ENCODE measurements around the gene LCK.

Gene LCK

DNA sequence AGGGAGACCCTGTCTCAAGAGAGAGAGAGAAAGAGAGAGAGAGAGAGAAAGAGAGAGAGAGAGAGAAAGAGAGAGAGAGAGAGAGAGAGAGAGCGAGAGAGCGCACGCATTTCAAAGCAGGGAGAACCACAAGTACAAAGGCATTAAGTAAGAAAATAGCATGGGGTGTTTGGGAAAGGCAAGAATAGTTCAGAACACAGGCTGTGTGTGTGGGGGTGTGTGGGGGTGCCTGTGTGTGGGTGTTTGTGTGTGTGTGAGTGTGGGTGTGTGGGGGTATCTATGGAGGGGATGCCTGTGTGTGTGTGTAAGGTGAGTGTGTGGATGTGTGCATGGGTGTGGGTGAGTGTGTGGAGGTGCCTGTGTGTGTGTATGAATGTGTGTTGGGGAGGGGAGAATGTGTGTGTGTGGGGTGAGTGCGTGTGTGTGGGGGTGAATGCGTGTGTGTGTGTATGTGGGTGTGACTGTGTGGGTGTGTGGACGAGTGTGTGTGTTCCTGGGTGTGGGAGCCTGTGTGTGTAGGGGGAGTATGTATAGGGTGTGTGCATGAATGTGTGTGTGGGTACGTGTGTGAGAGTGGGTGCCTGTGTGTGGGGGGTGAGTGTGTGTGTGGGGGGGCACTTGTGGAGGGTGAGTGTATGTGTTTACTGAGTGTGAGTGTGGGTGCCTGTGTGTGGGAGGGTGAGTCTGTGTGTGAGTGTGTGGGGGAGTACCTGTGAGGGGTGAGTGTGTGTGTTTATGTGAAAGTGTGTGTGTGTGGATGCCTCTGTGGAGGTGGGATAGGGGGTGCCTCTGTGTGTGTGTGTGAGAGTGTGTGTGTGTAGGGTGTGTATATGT is 21.7 kb downstream of the LCK start (continued):
- TF ChIP-seq ZNF175 (tag by site-specific recombination; IDR thresholded peaks at IDR 0.05) (0 out of 2 replicates have a peak, but pooled peaks have one; percentile 13), ZNF549 (tag by site-specific recombination; IDR thresholded peaks at IDR 0.05) (no peak), ZNF292 (tag by site-specific recombination; IDR thresholded peaks at IDR 0.05; ENCODE audit: borderline replicate concordance, low read depth) (no peak), ZNF837 (tag by site-specific recombination; IDR thresholded peaks at IDR 0.05) (no peak), ZNF785 (tag by site-specific recombination; IDR thresholded peaks at IDR 0.05) (no peak), ZNF670 (tag by site-specific recombination; IDR thresholded peaks at IDR 0.05; ENCODE audit: low read depth) (no peak; the same call in 1 of the 2 replicates), GFI1B (tag by site-specific recombination; IDR thresholded peaks at IDR 0.05) (no peak), ZFP41 (tag by site-specific recombination; IDR thresholded peaks at IDR 0.05; ENCODE audit: borderline replicate concordance) (no peak), AEBP2 (tag by site-specific recombination; IDR thresholded peaks at IDR 0.05; ENCODE audit: borderline replicate concordance) (no peak), ZNF792 (tag by site-specific recombination; IDR thresholded peaks at IDR 0.05) (no peak), ZNF544 (tag by site-specific recombination; IDR thresholded peaks at IDR 0.05) (0 out of 2 replicates have a peak, but pooled peaks have one; percentile 53), HOXC10 (CRISPR knock-in tag; IDR thresholded peaks at IDR 0.05) (no peak), ZNF184 (tag by site-specific recombination; IDR thresholded peaks at IDR 0.05) (no peak), ZNF560 (tag by site-specific recombination; IDR thresholded peaks at IDR 0.05; ENCODE audit: borderline replicate concordance) (no peak), ZNF654 (tag by site-specific recombination; IDR thresholded peaks at IDR 0.05; ENCODE audit: low read depth) (no peak), ZNF571 (tag by site-specific recombination; IDR thresholded peaks at IDR 0.05) (no peak), ZNF585B (tag by site-specific recombination; IDR thresholded peaks at IDR 0.05) (no peak), ZBTB21 (tag by site-specific recombination; IDR thresholded peaks at IDR 0.05) (no peak), ZNF423 (tag by site-specific recombination; IDR thresholded peaks at IDR 0.05) (no peak), ZNF146 (tag by site-specific recombination; IDR thresholded peaks at IDR 0.05) (no peak), ZNF394 (tag by site-specific recombination; IDR thresholded peaks at IDR 0.05; ENCODE audit: borderline replicate concordance) (no peak), ZNF114 (tag by site-specific recombination; IDR thresholded peaks at IDR 0.05) (no peak), CTCF (tag by site-specific recombination; IDR thresholded peaks at IDR 0.05) (no peak)
- TF ChIP-seq, protein P1, sequence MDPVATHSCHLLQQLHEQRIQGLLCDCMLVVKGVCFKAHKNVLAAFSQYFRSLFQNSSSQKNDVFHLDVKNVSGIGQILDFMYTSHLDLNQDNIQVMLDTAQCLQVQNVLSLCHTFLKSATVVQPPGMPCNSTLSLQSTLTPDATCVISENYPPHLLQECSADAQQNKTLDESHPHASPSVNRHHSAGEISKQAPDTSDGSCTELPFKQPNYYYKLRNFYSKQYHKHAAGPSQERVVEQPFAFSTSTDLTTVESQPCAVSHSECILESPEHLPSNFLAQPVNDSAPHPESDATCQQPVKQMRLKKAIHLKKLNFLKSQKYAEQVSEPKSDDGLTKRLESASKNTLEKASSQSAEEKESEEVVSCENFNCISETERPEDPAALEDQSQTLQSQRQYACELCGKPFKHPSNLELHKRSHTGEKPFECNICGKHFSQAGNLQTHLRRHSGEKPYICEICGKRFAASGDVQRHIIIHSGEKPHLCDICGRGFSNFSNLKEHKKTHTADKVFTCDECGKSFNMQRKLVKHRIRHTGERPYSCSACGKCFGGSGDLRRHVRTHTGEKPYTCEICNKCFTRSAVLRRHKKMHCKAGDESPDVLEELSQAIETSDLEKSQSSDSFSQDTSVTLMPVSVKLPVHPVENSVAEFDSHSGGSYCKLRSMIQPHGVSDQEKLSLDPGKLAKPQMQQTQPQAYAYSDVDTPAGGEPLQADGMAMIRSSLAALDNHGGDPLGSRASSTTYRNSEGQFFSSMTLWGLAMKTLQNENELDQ (tag by site-specific recombination; IDR thresholded peaks at IDR 0.05; ENCODE audit: low read depth): no peak
- TF ChIP-seq, protein P2, sequence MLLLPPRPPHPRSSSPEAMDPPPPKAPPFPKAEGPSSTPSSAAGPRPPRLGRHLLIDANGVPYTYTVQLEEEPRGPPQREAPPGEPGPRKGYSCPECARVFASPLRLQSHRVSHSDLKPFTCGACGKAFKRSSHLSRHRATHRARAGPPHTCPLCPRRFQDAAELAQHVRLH (tag by site-specific recombination; IDR thresholded peaks at IDR 0.05): no peak
- TF ChIP-seq, protein P3, sequence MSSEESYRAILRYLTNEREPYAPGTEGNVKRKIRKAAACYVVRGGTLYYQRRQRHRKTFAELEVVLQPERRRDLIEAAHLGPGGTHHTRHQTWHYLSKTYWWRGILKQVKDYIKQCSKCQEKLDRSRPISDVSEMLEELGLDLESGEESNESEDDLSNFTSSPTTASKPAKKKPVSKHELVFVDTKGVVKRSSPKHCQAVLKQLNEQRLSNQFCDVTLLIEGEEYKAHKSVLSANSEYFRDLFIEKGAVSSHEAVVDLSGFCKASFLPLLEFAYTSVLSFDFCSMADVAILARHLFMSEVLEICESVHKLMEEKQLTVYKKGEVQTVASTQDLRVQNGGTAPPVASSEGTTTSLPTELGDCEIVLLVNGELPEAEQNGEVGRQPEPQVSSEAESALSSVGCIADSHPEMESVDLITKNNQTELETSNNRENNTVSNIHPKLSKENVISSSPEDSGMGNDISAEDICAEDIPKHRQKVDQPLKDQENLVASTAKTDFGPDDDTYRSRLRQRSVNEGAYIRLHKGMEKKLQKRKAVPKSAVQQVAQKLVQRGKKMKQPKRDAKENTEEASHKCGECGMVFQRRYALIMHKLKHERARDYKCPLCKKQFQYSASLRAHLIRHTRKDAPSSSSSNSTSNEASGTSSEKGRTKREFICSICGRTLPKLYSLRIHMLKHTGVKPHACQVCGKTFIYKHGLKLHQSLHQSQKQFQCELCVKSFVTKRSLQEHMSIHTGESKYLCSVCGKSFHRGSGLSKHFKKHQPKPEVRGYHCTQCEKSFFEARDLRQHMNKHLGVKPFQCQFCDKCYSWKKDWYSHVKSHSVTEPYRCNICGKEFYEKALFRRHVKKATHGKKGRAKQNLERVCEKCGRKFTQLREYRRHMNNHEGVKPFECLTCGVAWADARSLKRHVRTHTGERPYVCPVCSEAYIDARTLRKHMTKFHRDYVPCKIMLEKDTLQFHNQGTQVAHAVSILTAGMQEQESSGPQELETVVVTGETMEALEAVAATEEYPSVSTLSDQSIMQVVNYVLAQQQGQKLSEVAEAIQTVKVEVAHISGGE (tag by site-specific recombination; conservative IDR thresholded peaks at IDR 0.05; ENCODE audit: low read depth): no peak
- TF ChIP-seq, protein P4, sequence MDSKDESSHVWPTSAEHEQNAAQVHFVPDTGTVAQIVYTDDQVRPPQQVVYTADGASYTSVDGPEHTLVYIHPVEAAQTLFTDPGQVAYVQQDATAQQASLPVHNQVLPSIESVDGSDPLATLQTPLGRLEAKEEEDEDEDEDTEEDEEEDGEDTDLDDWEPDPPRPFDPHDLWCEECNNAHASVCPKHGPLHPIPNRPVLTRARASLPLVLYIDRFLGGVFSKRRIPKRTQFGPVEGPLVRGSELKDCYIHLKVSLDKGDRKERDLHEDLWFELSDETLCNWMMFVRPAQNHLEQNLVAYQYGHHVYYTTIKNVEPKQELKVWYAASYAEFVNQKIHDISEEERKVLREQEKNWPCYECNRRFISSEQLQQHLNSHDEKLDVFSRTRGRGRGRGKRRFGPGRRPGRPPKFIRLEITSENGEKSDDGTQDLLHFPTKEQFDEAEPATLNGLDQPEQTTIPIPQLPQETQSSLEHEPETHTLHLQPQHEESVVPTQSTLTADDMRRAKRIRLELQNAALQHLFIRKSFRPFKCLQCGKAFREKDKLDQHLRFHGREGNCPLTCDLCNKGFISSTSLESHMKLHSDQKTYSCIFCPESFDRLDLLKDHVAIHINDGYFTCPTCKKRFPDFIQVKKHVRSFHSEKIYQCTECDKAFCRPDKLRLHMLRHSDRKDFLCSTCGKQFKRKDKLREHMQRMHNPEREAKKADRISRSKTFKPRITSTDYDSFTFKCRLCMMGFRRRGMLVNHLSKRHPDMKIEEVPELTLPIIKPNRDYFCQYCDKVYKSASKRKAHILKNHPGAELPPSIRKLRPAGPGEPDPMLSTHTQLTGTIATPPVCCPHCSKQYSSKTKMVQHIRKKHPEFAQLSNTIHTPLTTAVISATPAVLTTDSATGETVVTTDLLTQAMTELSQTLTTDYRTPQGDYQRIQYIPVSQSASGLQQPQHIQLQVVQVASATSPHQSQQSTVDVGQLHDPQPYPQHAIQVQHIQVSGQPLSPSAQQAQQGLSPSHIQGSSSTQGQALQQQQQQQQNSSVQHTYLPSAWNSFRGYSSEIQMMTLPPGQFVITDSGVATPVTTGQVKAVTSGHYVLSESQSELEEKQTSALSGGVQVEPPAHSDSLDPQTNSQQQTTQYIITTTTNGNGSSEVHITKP (tag by site-specific recombination; IDR thresholded peaks at IDR 0.05): no peak
